NOMO-1 (cell line): ENCODE measurements around the gene LRG1.
"Not testable (repeated sequence)": the region's sequence is repeated elsewhere in the genome, so short reads cannot be mapped to it uniquely, and the experiment has no call there.

Source experiments
- DNase-seq, 2 experiments: peaks; one replicate each; lab custom pipeline; 2025; ENCODE audit not compliant: unreplicated experiment in 2 of 2; lab: John Stamatoyannopoulos, UW

Gene LRG1

GRCh38 chr19:4553092-4553695 lies 13.4 kb upstream of the LRG1 start:
- DNase-seq: no peak

DNA sequence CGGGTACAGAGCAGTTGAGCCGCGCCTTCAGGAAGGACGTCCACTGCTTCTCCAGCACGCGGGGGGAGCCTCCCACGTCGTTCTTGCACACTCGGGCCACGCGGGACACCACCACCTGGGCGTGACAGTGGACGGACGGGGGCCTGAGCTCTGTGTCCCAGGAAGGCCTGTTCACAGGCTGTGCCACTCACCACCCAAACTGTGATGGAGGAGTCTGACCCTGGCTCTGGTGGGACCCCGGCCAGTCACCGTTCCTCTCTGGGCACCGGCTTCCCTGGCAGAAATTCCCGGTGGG lies 12.6 kb upstream of the LRG1 start:
- DNase-seq: no peak

- no peak for DNase-seq
Observed at GRCh38 chr19:4550479-4551050, 10.7 kb upstream of the LRG1 start.

DNA sequence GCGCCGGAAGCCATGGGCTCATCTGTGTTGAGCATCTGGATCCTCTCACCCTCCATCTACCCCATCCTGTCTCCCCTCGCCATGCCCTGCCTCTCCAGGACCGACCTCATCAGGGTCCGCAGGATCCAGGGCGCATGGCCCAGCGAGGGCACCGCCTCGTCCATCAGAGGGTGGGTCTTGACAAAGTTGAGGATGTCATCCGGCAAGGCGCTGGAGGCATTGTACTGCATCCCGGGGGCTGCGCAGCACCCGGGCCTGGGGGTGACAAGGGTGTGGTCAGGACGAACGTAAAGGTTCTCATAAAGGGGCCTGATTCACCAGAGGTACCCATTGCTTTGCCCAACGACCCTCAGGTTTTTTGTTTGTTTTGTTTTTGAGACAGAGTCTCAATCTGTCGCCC lies 10.2 kb upstream of the LRG1 start:
- DNase-seq: no peak

- no peak for DNase-seq
Observed at GRCh38 chr19:4548238-4548584, 8.4 kb upstream of the LRG1 start.

- DNase-seq: no peak
Observed at GRCh38 chr19:4547303-4548237, 7.7 kb upstream of the LRG1 start.

DNA sequence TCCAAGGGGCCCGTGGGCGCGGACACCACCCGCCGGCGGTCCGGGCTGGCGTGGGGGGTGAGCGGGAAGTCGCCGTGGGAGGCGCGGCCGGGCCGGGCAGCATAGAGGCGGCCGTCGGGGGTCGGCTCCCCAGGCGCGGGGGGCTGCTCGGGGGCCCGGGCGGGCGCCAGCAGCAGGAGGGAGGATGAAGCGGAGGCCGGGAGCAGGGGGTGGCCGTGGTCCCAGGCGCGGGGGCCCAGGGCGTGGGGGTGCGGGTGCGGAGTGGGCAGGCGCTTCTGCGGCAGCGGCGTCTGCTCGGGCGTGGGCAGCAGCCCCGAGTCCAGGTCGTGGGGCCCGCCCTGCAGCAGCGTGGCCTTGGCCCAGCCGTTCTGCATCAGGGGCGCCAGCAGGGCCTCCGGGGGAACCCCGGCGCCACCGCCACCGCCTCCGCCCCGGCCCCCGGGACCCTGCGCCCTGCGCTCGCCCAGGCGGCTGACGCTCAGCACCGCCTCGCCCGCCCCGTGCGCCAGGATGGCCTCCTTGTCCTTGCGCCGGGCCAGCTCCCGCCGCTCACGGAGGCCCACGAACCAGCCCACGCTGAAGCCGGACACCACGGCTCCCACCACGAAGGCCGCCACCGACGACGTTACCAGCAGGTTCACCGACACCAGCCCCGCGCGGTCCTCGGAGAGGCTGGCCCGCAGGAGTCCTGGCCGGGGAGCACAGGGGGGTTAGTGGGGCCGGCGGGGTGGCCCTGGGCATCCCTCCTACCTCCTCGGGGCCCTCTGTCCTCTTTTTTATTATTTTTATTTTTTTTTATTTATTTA lies 4.2 kb upstream of the LRG1 start:
- peak in 1 of 2 experiments; percentile 33 for DNase-seq

DNA sequence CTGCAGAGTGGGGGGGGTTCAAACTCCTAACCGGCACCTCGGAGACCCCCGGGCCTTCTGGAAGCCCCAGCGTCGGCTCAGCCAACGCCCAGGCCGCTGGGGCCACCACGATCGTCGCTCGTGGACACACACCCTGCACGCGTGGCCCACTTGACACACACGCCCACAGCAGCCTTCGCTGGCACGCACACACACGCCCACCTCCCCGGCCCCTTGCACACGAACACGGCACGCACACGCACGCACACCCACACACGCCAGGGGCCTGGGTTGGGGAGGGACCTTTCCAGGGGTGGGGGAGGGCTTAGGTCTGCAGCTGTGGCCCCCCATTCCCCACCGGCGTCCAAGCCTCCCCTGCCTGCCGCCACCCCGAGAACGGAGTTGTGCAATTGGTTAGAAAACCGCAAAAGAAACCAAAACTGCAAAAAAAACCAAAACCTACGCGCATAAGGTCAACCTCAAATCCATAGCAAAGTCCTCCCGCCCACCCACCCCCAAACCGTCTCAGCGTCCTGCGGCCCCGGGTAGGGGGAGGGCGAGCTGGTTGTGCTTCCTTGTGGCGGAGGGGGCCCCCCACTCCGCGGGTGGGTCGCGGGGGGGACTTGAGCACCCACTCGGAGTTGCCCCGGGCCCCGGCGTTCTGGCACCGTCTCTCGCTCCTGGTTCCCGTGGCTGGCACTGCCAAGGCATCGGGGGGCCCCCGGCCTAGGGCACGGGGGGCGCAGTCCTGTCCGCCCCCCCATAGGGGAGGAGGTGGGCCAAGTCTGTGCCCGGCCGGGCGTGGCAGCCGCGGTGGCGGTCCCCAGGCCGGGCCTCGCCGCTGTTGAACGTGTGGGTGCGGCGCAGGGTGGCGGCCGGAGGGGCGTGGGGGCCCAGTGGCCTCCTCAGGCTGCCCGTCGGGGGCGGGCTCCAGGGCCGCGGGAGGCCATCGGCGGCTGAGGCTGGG lies 3.3 kb upstream of the LRG1 start:
- peak; percentile 63 to 87 for DNase-seq

DNA sequence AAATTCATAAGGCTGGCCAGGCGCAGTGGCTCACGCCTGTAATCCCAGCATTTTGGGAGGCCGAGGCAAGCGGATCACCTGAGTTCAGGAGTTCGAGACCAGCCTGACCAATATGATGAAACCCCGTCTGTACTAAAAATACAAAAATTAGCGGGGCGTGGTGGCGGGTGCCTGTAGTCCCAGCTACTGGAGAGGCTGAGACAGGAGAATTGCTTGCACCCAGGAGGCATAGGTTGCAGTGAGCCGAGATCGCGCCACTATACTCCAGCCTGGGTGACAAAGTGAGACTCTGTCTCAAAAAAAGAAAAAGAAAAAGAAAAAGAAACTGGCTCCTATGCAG lies 1.9 kb upstream of the LRG1 start:
- not testable (repeated sequence) for DNase-seq

GRCh38 chr19:4541114-4541805 lies 1.4 kb upstream of the LRG1 start:
- peak; percentile 86 to 87 for DNase-seq

GRCh38 chr19:4539169-4539692 lies 605 bp downstream of the LRG1 start:
- DNase-seq: no peak

- DNase-seq: no peak
Observed at GRCh38 chr19:4538601-4538954, 1.3 kb downstream of the LRG1 start.

DNA sequence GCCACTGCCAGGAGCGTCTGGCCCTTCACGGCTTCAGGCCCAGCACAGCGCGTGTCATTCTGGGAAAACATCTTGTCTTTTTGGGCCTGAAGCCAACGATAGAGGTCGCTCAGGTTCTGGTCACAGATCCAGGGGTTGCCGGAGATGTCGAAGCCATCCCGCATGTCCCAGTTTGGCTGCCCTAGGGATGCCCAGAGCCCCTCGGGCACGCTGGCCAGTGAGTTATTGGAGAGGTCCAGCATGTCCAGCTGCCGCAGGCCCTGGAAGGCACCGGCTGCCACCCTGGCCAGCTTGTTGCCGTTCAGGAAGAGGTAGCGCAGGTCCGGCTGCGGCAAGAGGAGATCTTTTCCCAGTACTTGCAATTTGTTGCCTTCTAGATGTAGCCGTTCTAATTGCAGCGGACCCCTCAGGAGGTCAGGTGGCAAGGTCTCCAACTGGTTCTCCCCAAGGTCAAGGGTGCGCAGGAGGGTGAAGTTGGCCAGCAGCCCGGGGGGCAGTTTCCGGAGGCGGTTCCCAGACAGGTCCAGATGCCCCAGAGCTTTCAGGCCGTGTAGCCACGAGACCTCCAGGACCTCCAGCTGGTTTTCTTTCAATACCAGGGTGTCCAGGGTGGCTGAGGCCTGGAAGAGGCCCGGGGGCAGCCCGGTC lies 1.8 kb downstream of the LRG1 start:
- no peak for DNase-seq

DNA sequence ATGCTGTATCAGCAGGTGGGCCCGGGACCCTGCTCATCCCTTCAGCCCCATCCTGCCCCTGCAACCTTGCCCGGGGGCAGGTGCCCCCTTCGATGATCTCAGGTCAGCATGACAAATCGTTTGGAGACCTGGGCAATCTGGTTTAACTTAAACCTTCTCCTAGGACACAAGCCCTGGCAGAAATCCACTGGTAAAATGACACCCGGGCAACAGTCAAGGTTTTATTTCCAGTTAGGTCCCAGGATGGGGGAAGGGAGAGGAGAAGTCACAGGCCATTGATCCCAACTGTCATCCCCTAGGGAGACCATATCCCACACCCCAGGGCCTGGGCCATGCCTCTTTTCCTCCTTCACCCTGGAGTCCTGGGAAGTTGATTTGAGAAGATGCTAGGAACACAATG lies 3.0 kb downstream of the LRG1 start:
- no peak for DNase-seq

GRCh38 chr19:4534836-4535658 lies 4.8 kb downstream of the LRG1 start, which contains the start of gene PLIN5:
Gene PLIN5, minus strand, starts transcription at chr19:4535224. Its CDS starts 1,150 bp downstream, at chr19:4534074.
- DNase-seq: peak in 1 of 2 experiments; percentile 10

GRCh38 chr19:4533835-4534424 lies 5.9 kb downstream of the LRG1 start:
- DNase-seq: no peak

- DNase-seq: no peak
Observed at GRCh38 chr19:4533334-4533733, 6.5 kb downstream of the LRG1 start.
